Muscle of arm (tissue), 12 donors: ENCODE measurements around the gene GFRAL. TPM values are rescaled to one million over a fixed set of nuclear protein-coding genes. Genes with fewer than 3 reads are reported as not detected.

Experiments
- DNase-seq: peaks from one replicate; pipeline ENCODE4 v3.0.0-alpha.2; 2013
- polyA plus RNA-seq, 12 donors: library from polyadenylated mRNA; unstranded; fragments of 120-200 nt; gene quantifications; one replicate each; pipeline ENCODE4 v1.2.1, GENCODE V29; 2013; ENCODE audit not compliant: insufficient read length in 12 of 12

The GFRAL gene
- polyA plus RNA-seq, 12 donors = 0.12 to 0.57 (median 0.26) TPM; not detected in 4

DNA sequence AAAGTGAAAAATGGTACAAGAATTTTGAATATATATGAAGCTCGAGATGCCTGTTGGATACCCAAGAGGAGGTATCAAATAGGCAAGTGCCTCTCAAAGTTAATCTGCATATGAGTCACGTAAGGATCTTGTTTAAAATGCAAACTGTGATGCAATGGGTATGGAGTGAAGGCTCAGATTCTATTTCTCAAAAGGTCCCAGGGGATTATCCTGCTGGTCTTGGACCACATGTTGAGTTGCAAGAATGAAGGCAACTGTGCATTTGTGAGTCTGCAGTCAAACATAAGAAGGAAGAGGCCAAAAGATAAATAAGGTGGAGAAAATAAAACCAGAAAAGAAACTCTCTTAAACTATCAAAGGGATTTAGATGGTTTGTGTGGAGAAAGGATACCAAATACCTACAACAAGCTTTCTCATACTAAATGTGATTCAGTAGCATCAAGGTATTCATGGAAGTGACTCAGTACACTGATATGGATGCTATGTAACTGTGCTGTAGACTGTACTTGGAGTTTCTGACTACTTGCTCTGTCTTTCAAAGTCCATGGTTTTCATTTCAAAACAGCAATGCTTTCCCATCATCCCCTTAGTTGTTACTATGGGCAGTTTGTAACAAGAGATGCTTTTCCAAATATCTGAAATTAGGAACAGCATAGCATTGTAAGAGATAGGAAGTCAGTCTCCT is 106.3 kb downstream of the GFRAL start:
- DNase-seq = no peak

DNA sequence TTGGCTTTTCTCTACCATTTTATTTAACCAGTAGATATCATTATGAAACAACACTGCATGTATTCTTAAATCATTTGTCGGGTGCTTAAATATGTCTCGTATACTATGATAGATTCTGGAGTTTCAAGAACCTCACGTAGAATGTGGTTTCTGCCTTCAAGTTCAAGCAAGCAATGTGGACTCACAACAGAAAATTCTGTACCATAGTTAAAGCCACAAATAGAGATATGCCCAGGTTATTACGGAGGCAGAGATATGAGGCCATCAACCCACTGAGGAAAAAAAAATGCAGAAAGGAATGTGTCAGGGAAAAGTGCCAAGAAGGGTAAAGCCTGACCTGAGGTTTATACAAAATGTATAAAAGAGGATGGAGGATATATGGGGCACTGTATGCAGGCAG is 109.9 kb downstream of the GFRAL start:
- no peak for DNase-seq

DNA sequence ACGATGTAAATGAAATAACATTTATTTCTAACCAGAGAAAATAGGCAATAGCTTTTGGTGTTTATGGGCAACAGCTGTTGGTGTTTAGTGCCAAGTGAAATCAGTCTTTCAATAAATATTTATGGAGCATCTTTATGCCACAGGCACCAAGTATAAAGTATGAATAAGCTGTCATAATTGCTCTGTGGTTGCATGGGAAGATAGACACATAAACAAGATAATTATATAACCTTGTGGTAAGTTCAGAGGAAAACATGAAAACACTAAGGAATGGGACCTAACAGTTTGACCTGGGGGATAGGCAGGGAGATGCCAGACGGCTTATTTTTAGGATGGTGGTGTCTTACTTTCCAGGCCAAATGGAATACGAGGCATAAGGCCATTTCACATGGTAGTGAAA is 110.9 kb downstream of the GFRAL start:
- DNase-seq = no peak

DNA sequence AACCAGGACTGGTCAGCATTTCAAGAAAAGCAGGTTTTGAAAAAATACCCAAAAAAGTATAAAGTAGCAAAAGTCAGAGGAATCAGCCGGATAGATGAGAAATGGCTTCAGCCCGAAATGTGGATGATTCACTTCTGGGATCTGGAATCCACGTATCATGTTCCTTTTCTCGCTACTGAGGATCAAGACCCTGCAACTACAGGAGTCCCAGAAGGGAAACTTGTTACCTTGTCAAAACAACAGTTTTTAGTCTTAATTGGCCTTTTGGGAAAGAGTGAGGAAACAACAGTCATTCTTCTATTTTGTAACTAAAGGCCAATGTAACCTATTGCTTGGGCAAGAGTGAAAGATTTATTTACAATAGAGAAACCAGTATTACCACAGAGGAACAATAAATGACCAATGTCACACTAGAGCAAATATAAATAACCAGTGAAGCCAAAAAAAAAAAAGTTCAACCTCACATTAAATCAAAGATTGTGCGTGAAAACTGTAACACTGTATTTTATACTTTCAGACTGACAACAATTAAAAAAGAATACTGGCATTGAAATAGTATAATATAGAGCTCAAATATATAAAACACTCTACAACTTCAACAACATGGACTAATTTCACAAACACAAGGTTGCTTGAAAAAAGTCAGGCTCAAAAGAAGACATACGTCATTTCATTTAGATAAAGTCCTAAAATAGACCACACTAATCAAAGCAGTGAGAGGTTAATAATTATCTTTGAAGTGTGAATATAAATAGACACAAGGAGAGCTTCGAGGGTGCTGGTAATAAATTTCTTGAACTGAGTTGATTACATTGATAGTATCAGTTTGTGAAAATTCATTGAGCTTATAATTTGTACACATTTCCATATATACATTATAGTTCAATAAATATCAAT is 116.2 kb downstream of the GFRAL start:
- no peak for DNase-seq

DNA sequence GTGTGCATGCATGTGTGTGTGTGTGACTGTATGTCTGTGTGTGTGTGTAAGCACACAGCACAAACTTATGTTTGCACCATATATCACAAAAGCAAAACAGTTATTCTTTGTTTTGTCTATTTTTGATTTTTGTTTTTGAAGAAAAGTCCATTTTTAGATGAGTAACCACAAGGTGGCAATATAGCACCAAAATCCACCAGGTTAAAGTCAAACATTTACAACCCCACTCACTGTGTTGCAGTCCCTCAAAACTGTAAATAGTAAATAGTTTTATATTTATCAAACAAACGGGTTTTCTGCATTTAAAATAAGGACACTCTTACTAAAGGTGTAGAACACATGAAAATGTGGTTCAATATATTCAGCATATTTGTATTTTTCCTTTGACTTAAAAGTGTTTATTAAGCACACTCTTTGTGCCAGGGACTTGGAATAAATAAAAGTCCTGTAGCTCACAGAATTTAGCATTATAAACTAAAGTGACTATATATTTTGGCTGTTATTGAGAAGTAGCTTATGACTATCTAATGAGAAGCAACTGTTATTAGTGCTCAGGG is 118.5 kb downstream of the GFRAL start:
- peak; percentile 57 for DNase-seq

DNA sequence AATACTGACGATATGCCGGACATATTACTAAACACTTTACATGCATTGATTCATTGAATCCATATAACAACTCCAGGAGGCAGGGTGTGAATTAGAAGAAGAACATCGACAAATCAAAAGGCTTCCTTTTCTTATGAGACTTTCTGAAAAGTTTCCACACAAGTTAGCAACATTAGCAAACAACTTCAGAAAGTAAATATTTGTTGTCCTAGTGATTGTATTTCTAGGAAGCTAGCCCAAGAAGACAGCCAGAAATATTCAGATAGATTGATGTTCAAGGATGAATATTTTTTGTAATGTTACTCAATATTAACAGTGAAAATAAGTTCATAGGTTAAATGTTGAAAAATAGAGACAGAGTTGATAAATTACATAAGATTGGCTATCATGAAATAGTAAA is 120.6 kb downstream of the GFRAL start:
- no peak for DNase-seq

DNA sequence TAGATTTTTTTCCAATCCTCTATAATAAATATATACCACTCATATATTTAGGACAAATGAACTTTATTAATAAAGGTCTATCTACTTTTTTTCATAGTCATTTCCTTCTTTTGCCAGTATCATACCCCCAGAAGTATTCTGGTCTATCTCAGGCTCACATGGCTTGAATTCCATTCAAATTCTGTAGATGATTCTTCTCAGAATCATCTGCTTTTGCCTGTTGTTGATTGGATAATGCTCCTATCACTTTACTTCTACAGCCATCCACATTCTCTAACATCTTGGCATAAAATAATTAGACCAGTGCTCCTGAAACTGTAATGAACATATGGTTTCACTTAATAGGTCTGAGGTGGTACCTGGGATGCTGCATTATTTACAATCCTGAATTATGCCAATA is 121.2 kb downstream of the GFRAL start:
- DNase-seq = no peak

DNA sequence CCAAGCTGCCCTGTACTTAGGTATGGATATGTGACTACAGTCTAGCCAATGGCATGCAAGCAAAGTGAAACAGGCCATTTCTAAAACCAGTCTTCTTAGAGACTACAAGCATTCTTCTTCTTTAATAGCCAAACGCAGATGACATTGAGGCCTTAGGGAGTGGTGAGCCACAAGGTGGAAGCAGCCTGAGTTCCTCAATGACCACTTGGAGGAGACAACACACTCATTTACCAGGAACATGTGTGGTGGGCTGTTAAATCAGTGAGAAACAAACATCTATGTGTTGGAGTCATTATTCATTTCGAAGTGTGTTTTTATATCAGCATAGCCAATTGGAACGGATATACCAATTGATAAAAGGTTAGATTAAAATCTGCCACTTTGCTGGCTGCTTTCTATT is 122.0 kb downstream of the GFRAL start:
- no peak for DNase-seq

DNA sequence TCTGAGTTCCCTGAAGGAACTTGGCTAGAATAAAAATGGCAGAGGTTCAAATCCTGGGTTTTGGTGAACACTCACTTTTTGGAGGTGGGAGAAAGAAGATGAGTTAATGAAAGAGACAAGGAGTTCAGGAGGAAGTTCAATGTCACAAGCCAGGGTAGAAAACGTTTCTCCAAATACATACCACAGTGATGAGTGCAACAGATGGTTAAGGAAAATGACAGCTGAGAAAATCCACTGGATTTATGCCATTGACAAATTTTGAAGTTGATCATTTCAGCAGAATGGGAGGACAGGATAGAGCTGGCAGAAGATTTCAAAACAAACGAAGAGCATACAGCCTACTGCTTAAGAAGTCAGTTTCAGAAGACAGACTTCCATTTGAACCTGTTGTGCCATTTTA is 122.7 kb downstream of the GFRAL start:
- DNase-seq = peak; percentile 45

Other genes starting within 250 kb of the GFRAL start
- gene HCRTR2, start 153.0 kb upstream of the GFRAL start, polyA plus RNA-seq = under 1 TPM in 1 of 12 donors, not detected in 11; 0.12 TPM